GM23248 (cell line): ENCODE results near the gene FMR1NB. TPM values are rescaled to one million over a fixed set of nuclear protein-coding genes. Genes with fewer than 3 reads are reported as not detected.
A peak's percentile ranks its signal among the peaks of the same experiment; 100 is the strongest.

Source experiments
- DNase-seq: peaks from one replicate; pipeline ENCODE4 v3.0.0-alpha.2; 2015
- H2AFZ ChIP-seq: fragments of 200-600 bp; sonication (generic); 2 replicates; pipeline ENCODE4 v1.6.1; 2016; ENCODE audit warnings: antibody characterized with exemption
- H3F3A ChIP-seq: fragments of 200-600 bp; sonication (generic); 2 replicates; pipeline ENCODE4 v1.6.1; 2016; ENCODE audit warnings: mild to moderate bottlenecking, antibody characterized with exemption, mixed run types; ENCODE audit not compliant: insufficient read depth
- H3K27ac ChIP-seq: fragments of 200-600 bp; sonication (generic); 2 replicates; pipeline ENCODE4 v1.5.1; 2016; ENCODE audit warnings: mild to moderate bottlenecking
- H3K27me3 ChIP-seq: fragments of 200-600 bp; sonication (generic); replicated peaks from 2 replicates; pipeline ENCODE4 v1.6.1; 2016; ENCODE audit warnings: mild to moderate bottlenecking; ENCODE audit not compliant: insufficient read depth
- H3K36me3 ChIP-seq: fragments of 200-600 bp; sonication (generic); 2 replicates; pipeline ENCODE4 v1.6.1; 2016; ENCODE audit warnings: low read depth, mild to moderate bottlenecking
- H3K4me1 ChIP-seq: fragments of 200-600 bp; sonication (generic); 2 replicates; pipeline ENCODE4 v1.6.1; 2016; ENCODE audit warnings: mild to moderate bottlenecking; ENCODE audit not compliant: insufficient read depth
- H3K4me2 ChIP-seq: fragments of 200-600 bp; sonication (generic); one replicate; pipeline ENCODE4 v1.6.1; 2016; ENCODE audit warnings: mild to moderate bottlenecking; ENCODE audit not compliant: unreplicated experiment
- H3K4me3 ChIP-seq: fragments of 200-600 bp; sonication (generic); 2 replicates; pipeline ENCODE4 v1.5.1; 2016; ENCODE audit warnings: mild to moderate bottlenecking
- H3K79me2 ChIP-seq: fragments of 200-600 bp; sonication (generic); 2 replicates; pipeline ENCODE4 v1.6.1; 2016; ENCODE audit warnings: mild to moderate bottlenecking; ENCODE audit not compliant: insufficient read depth
- H3K9ac ChIP-seq: fragments of 200-600 bp; sonication (generic); 2 replicates; pipeline ENCODE4 v1.6.1; 2016; ENCODE audit warnings: mild to moderate bottlenecking
- H3K9me2 ChIP-seq: fragments of 200-600 bp; sonication (generic); 2 replicates; pipeline ENCODE4 v1.6.1; 2016; ENCODE audit warnings: mixed run types, mild to moderate bottlenecking, moderate library complexity; ENCODE audit not compliant: insufficient read depth
- H3K9me3 ChIP-seq: fragments of 200-600 bp; sonication (generic); one replicate; pipeline ENCODE4 v1.6.1; 2017; ENCODE audit warnings: low read depth
- H4K20me1 ChIP-seq: fragments of 200-600 bp; sonication (generic); 2 replicates; pipeline ENCODE4 v1.6.0; 2016; ENCODE audit not compliant: insufficient read depth
- EZH2 ChIP-seq: fragments of 200-600 bp; sonication (generic); IDR thresholded peaks from 2 replicates; pipeline ENCODE4 v1.6.1; 2018; ENCODE audit warnings: antibody characterized with exemption, mild to moderate bottlenecking; ENCODE audit not compliant: insufficient read depth, poor library complexity, severe bottlenecking
- EZH2phosphoT487 ChIP-seq: fragments of 200-600 bp; sonication (generic); IDR thresholded peaks from 2 replicates; pipeline ENCODE4 v1.6.1; 2018; ENCODE audit warnings: antibody characterized with exemption, moderate library complexity, mild to moderate bottlenecking, low read depth; ENCODE audit not compliant: insufficient read depth
- WGBS, 2 experiments: methylation state at CpG; one replicate each; pipeline ENCODE4 v1.1.6; 2015 to 2017; ENCODE audit warnings: low lambda C conversion rate in 2 of 2, low coverage in 1 of 2; ENCODE audit errors: missing lambda C conversion rate in 2 of 2; 5-methylcytosine and 5-hydroxymethylcytosine counted together
- in situ Hi-C: fragments of 300-500 bp; cut with MboI; formaldehyde crosslinking; loops from 2 replicates; pipeline ENCODE4 v1.15.0; 2020
- polyA plus RNA-seq: library from polyadenylated mRNA; unstranded; fragments of >200 nt; fragmentation: Nextera tagmentation; extraction: Ambion mirVana; gene quantifications from 2 replicates; pipeline ENCODE4 v1.2.1, GENCODE V29; 2016
- total RNA-seq: library from RNA; depleted of rRNA; stranded (reverse); fragments of >200 nt; shearing (Covaris generic); gene quantifications from 2 replicates; pipeline ENCODE4 v1.2.3, GENCODE V29; 2014

FMR1NB gene
- total and polyA plus RNA-seq, 2 experiments from 2014 or later, result not detected

DNA sequence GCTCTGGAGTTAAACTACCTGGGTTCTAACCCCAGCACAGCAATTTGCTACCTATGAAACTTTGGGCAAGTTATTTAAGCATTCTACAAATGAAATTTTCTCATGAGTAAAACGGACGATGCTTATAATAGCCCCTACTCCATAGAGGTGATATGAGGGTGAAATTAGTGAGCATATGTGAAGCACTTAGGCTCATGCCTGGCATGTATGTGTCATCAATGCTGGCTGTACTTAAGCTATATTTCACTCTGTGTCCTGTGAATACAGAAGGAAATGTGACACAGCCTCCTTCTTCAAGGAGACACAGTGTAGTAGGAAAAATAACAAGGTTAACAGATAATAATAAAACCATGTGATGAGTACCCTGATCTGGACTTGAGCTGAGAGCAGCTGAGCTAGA, 20.4 kb upstream of the FMR1NB start:
- no peaks in the 10 kb centered on the region for H3K27me3 ChIP-seq
- no peaks in the 10 kb centered on the region for H3K79me2 ChIP-seq
- H3K4me2 ChIP-seq, result no peak overlapping the region
- no peaks in the 10 kb centered on the region for H3K9me3 ChIP-seq
- 91 to 100% methylated on average over 2 of the region's 2 CpGs for WGBS, 2 experiments
- H3K4me3 ChIP-seq, result no peak overlapping the region
- H4K20me1 ChIP-seq, result no peaks in the 10 kb centered on the region
- no peaks in the 10 kb centered on the region for H3K36me3 ChIP-seq
- in situ Hi-C loops, result no loop called here
- no peak overlapping the region for H3K9ac ChIP-seq
- H3K27ac ChIP-seq, result no peak overlapping the region
- TF ChIP-seq EZH2 (no peak), EZH2phosphoT487 (no peak)
- no peak overlapping the region for H2AFZ ChIP-seq
- no peak for DNase-seq
- 0 out of 2 replicates have a peak, but pooled peaks cover 5% of the 10 kb centered on the region for H3F3A ChIP-seq
- peaks cover 6% of the 10 kb centered on the region; the same call in 1 of the 2 replicates for H3K4me1 ChIP-seq
- no peaks in the 10 kb centered on the region for H3K9me2 ChIP-seq

DNA sequence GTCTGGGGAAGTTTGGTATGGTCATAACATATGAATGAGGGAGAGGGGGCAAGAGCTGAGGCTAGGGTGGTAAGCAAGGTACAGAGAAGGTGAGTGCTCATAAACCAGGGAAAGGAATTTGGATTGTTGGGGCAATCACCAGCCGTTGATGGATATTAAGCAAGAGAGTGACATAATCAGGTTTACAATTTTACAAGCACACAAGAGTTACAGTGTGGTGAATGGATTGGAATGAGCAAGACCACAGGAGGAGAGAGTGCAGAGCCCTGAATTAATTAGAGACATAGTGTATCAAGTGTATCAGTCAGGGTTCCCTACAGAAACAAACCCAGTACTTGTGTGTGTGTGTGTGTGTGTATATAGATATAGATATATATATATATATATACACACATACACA, 18.7 kb upstream of the FMR1NB start:
- no peak overlapping the region for H3K27ac ChIP-seq
- H3F3A ChIP-seq, result 0 out of 2 replicates have a peak, but pooled peaks cover 5% of the 10 kb centered on the region
- H3K4me2 ChIP-seq, result no peak overlapping the region
- H2AFZ ChIP-seq, result no peak overlapping the region
- H3K27me3 ChIP-seq, result no peaks in the 10 kb centered on the region
- H3K9me2 ChIP-seq, result no peaks in the 10 kb centered on the region
- H3K36me3 ChIP-seq, result no peaks in the 10 kb centered on the region
- H4K20me1 ChIP-seq, result no peaks in the 10 kb centered on the region
- H3K9ac ChIP-seq, result no peak overlapping the region
- DNase-seq, result no peak
- H3K4me1 ChIP-seq, result peaks cover 6% of the 10 kb centered on the region; the same call in 1 of the 2 replicates
- no peaks in the 10 kb centered on the region for H3K79me2 ChIP-seq
- TF ChIP-seq EZH2phosphoT487, result no peak
- TF ChIP-seq EZH2, result no peak
- WGBS, 2 experiments, result 55 to 64% methylated on average over 1 of the region's 1 CpG
- H3K4me3 ChIP-seq, result no peak overlapping the region
- H3K9me3 ChIP-seq, result no peaks in the 10 kb centered on the region
- in situ Hi-C loops, result no loop called here

DNA sequence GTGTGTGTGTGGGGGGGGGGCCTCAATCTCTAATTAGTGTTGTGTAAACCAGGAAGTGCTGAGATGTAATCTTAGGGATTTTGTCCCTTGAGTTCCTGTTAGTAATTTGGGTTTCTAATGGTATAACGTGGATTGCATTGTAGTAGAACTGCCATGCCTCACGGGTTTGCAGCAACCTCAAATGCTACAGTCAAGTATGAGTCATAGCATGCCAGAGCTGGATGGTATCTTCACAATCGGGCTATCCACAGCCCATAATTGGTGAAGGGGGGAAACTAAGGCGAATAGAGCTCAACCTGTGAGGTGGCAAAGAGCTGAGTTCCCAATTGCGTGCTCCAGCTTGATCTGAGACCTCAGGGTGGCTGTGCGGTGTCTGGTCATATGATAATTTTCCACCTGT, 2.2 kb upstream of the FMR1NB start:
- peak; percentile 9 for DNase-seq
- Histone ChIP-seq H3F3A (no peaks in the 10 kb centered on the region), H4K20me1 (no peaks in the 10 kb centered on the region), H3K9me3 (no peaks in the 10 kb centered on the region), H3K4me2 (no peak overlapping the region), H3K9me2 (no peaks in the 10 kb centered on the region), H3K79me2 (no peaks in the 10 kb centered on the region), H3K4me1 (no peaks in the 10 kb centered on the region), H3K27me3 (no peaks in the 10 kb centered on the region), H2AFZ (no peak overlapping the region), H3K36me3 (no peaks in the 10 kb centered on the region), H3K27ac (no peak overlapping the region), H3K4me3 (no peak overlapping the region), H3K9ac (no peak overlapping the region)
- TF ChIP-seq EZH2 (no peak), EZH2phosphoT487 (no peak)
- in situ Hi-C loops, result no loop called here
- WGBS, 2 experiments, result 35 to 37% methylated on average over 6 of the region's 6 CpGs

DNA sequence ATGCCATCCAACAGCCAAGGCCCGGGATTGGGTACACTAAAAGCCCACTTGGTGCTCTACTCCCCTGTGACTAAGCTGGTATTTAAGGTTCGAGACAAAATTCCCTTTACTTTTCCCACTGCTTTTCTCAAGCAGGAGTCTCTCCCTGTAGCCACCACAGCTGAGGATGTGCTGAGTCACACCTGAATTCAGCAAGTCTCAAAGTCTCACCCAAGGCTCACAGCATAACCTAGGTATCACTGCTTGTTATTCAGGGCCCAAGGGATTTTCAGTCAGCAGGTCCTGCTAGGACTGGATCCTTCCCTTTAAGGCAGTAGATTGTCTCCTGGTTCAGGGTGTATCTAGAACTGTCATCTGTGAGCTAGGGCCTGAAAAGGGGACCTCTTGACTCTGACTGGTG, 39.2 kb downstream of the FMR1NB start:
- Histone ChIP-seq H3K27me3 (no peaks in the 10 kb centered on the region), H3K4me1 (no peaks in the 10 kb centered on the region), H3K79me2 (no peaks in the 10 kb centered on the region), H2AFZ (no peak overlapping the region), H3K9me3 (no peaks in the 10 kb centered on the region), H3K36me3 (no peaks in the 10 kb centered on the region), H3F3A (no peaks in the 10 kb centered on the region), H3K9me2 (no peaks in the 10 kb centered on the region), H4K20me1 (no peaks in the 10 kb centered on the region), H3K9ac (no peak overlapping the region), H3K4me2 (no peak overlapping the region), H3K4me3 (no peak overlapping the region), H3K27ac (no peak overlapping the region)
- in situ Hi-C loops, result no loop called here
- no peak for TF ChIP-seq EZH2phosphoT487
- DNase-seq, result no peak
- WGBS, 2 experiments, result 13% methylated on average over 1 to 2 of the region's 2 CpGs
